ENCODE results near the gene NRG3.

DNA sequence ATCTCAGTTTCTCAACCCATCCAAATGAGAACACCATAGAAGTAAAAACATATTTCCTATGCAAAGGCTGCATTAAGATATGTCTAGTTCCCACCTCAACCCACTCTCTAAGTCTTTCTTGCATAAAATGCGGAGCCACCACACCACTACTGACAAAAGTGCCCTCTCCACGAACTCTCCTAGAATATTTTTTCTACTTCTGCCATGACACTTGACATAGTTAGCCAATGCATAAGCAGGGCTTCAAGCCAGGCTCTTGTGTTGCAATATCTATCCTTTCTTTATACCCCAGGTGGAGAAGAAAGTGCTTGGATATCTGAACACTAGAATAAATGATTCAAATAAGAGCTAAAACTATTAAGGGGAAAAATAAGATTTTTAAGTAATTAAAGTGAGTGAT, 465.2 kb downstream of the NRG3 start:
- TF ChIP-seq POLR2A (IDR thresholded peaks at IDR 0.05) = no peak
- TF ChIP-seq, protein P1, sequence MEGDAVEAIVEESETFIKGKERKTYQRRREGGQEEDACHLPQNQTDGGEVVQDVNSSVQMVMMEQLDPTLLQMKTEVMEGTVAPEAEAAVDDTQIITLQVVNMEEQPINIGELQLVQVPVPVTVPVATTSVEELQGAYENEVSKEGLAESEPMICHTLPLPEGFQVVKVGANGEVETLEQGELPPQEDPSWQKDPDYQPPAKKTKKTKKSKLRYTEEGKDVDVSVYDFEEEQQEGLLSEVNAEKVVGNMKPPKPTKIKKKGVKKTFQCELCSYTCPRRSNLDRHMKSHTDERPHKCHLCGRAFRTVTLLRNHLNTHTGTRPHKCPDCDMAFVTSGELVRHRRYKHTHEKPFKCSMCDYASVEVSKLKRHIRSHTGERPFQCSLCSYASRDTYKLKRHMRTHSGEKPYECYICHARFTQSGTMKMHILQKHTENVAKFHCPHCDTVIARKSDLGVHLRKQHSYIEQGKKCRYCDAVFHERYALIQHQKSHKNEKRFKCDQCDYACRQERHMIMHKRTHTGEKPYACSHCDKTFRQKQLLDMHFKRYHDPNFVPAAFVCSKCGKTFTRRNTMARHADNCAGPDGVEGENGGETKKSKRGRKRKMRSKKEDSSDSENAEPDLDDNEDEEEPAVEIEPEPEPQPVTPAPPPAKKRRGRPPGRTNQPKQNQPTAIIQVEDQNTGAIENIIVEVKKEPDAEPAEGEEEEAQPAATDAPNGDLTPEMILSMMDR (IDR thresholded peaks at IDR 0.05) = no peak

Measured in prostate gland (tissue), 2 donors.